ENCODE measurements around the gene NHLRC4. TPM values are rescaled to one million over a fixed set of nuclear protein-coding genes. Genes with fewer than 3 reads are reported as not detected.

Gene NHLRC4
- total and polyA plus RNA-seq, 9 of the 15 experiments (the other 6 are each of a cell fraction or from before 2014, with no cell fraction given): 0.24 to 3.7 (median 1.3) TPM; not detected in 2

- TF ChIP-seq HDAC2 (IDR thresholded peaks at IDR 0.05) (no peak), MTA3 (IDR thresholded peaks at IDR 0.05; ENCODE audit: borderline replicate concordance) (peak; percentile 54; the same call in 1 of the 2 replicates), RBBP5 (IDR thresholded peaks at IDR 0.05; ENCODE audit: borderline replicate concordance, insufficient read depth, low read length, poor library complexity, severe bottlenecking) (peak; percentile 61), ATF3 (IDR thresholded peaks at IDR 0.05) (no peak), ATF3 (CRISPR knock-in tag; conservative IDR thresholded peaks at IDR 0.05) (no peak), ZNF3 (CRISPR knock-in tag; IDR thresholded peaks at IDR 0.05) (no peak), E2F5 (CRISPR knock-in tag; IDR thresholded peaks at IDR 0.05) (peak; percentile 81; the same call in 1 of the 2 replicates), NR2C2 (CRISPR knock-in tag; IDR thresholded peaks at IDR 0.05) (peak; percentile 73), NR2C2 (tag; IDR thresholded peaks at IDR 0.05) (no peak), KDM5B (IDR thresholded peaks at IDR 0.05; ENCODE audit: insufficient replicate concordance, low read depth, low read length) (peak; percentile 46), E2F6 (IDR thresholded peaks at IDR 0.05; ENCODE audit: borderline replicate concordance in 1 of 2, extremely low read depth in 1 of 2, insufficient read depth in 1 of 2, insufficient read length in 1 of 2, low read depth in 1 of 2, low read length in 1 of 2, poor library complexity in 1 of 2, severe bottlenecking in 1 of 2) (peak in 1 of 2 experiments; percentile 24), CTCF (IDR thresholded peaks at IDR 0.05 in 2 of 3, conservative IDR thresholded peaks at IDR 0.05 in 1 of 3; ENCODE audit: insufficient read depth in 2 of 3, low read depth in 1 of 3, low read length in 3 of 3) (peak in 2 of 3 experiments; percentile 12 to 47; a peak in 2 of 6 replicates), PHF8 (IDR thresholded peaks at IDR 0.05; ENCODE audit: borderline replicate concordance, low read length) (peak; percentile 72; the same call in 1 of the 2 replicates), DMBX1 (CRISPR knock-in tag; IDR thresholded peaks at IDR 0.05; ENCODE audit: borderline replicate concordance) (0 out of 2 replicates have a peak, but pooled peaks have one; percentile 43), HNRNPL (IDR thresholded peaks at IDR 0.05; ENCODE audit: low read depth, low read length) (no peak), GTF2A2 (tag; IDR thresholded peaks at IDR 0.05) (no peak), ZBTB17 (CRISPR knock-in tag; IDR thresholded peaks at IDR 0.05) (0 out of 2 replicates have a peak, but pooled peaks have one; percentile 38), POLR2B (IDR thresholded peaks at IDR 0.05; ENCODE audit: low read depth, partially characterized antibody) (no peak), POLR2H (tag; IDR thresholded peaks at IDR 0.05; ENCODE audit: low read depth) (no peak)
Observed at GRCh38 chr16:590188-590814, 23.5 kb downstream of the NHLRC4 start (continued).
